Activated CD8-positive, alpha-beta memory T cell treated with anti-CD3 and anti-CD28 coated beads, Interleukin-2, amount 50 U/mL, for 1 hour (primary cell): Measurements from ENCODE around the gene SYCE1.

Experiments used
- DNase-seq: peaks from one replicate; pipeline ENCODE4 v3.0.0-alpha.2; 2020; ENCODE audit errors: extremely low read depth

The SYCE1 gene

DNA sequence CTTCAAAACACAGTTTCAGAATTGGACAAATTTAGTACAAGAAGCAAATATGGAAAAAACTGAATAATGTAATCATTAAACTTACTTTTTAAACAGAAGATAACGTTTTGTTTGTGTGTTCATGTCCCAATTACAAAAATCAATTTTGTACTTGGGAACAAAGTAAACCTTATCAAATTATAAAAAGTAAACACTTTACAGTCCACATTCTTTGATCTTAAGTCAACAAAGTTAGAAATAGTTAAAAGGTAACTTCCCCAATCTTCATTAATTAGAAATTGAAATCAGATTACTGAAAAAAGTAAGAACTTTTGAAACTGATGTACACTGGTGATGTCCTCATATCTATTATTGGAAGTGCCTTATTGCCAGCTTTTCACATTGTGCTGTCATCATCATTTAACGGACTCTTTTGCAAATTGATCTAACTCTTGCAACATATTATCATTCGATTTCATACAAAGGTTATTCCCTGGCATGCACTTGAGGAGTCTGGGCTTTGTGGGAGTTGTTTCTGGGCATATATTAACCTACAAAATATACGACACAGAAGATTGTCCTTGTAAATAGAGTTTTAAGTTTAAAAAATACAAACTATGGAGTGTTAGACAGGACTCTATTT, 53.4 kb downstream of the SYCE1 start:
- no peak for DNase-seq

DNA sequence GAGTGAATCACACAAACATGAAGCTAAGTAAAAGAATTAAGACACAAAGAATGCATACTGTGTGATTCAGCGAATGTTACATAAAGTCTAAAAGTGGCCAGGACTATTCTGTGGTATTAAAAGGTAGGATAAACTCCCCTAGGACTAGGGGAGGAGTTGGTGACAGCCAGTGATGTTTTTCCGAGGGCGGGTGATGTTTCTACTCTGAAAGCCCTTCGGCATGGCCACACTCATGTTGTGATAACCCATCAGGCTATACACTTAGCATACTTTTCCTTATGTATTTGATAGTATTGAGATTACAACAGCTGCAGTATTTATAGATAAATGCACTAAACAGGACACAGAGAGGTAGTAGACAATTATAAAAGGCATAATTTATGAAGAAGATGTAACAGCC, 54.0 kb downstream of the SYCE1 start:
- DNase-seq: no peak

DNA sequence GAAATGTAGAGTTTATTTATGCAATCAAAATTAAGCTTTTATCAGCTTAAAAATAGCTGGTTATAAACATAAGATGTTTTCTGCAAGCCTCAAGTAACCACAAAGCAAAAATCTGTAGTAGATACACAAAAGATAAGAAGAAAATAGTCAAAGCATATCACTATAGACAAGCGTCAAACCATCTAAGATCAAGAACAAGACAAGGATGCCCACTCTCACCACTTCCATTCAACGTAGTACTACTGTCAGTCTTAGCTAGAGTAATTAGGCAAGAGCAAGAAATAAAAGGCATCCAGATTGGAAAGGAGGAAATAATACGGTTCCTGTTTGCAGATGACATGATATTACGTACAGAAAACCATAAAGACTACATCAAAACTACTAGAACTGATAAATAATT, 55.7 kb downstream of the SYCE1 start:
- no peak for DNase-seq
